Frontal cortex (tissue), 4 donors: Measurements from ENCODE around the gene CCNL2. TPM values are rescaled to one million over a fixed set of nuclear protein-coding genes. Genes with fewer than 3 reads are reported as not detected.
"Not testable (repeated sequence)": the region's sequence is repeated elsewhere in the genome, so short reads cannot be mapped to it uniquely, and the experiment has no call there.

Source experiments
- DNase-seq, 2 donors: peaks; one replicate each; pipeline ENCODE4 v3.0.0; 2012; ENCODE audit warnings: low spot score in 2 of 2
- FAIRE-seq: peaks from 2 replicates; lab custom pipeline; 2012; peaks lifted over from hg19 to GRCh38; lab: Jason Lieb, UNC
- total RNA-seq: library from RNA; depleted of rRNA; stranded (reverse); fragments of >200 nt; gene quantifications from one replicate; pipeline ENCODE4 v1.2.3, GENCODE V29; 2014
- donor health status: control.
- donor health status: control.
- donor health status: control.

The CCNL2 gene
- total RNA-seq, 1 donor from 2014 or later, result 84.0 TPM

GRCh38 chr1:1377540-1378205 is 21.5 kb downstream of the CCNL2 start:
- no peak for DNase-seq
- no peak for FAIRE-seq

DNA sequence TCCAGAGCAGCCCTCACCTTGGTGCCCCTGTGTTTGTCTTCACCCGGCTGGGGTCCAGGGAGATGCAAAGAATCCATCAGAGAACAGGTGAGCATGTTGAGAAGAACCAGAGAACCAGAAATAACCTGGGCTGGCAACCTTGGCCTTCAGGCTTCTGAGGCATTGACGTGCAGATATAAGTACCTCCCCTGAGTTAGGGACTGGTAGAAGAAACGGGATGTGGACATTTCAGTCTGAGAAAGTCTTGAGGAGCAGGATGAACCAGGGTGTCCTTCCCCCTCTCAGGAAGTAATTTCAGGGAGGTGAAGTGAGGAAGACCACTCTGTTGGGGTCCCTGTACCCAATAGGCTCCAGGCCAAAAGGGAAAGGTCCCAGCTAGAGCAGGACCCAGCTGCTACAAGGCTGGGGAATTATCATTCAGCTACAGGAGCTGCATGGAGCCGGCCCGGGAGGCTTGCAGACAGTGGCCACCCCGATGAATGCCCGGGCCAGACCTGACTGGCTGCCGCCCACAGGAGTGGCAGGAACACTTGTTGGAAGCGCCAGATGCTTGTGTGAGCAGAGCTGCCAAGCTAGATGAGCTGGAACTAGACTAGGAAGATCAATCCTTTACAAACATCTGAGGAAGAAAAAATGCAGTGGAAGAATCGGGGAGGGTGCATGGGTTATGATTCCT is 22.4 kb downstream of the CCNL2 start:
- no peak for DNase-seq
- no peak for FAIRE-seq

GRCh38 chr1:1374929-1375662 is 24.0 kb downstream of the CCNL2 start, which contains the start of gene AURKAIP1:
AURKAIP1 (minus strand) TSS chr1:1375207; CDS start chr1:1374756, 451 bp downstream.
- DNase-seq (peak; percentile 99 to 100), FAIRE-seq (peak; percentile 97)

DNA sequence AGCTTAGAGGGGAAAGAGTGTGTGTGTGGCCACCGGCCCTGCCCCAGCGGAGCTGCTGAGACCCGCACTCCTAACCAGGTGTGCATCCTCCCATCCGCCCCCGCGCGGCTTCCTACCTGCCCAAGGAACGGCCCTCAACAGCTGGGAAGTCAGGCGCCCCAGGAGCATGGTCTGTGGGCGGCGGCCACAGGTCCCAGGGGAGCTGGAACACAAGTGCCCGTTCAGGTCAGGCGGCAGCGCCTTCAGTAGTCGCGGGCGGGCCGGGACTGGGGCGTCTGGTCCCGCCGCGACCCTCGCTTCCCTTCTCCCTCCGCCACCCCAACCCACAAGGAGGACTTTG is 24.6 kb downstream of the CCNL2 start:
- DNase-seq (no peak), FAIRE-seq (no peak)

DNA sequence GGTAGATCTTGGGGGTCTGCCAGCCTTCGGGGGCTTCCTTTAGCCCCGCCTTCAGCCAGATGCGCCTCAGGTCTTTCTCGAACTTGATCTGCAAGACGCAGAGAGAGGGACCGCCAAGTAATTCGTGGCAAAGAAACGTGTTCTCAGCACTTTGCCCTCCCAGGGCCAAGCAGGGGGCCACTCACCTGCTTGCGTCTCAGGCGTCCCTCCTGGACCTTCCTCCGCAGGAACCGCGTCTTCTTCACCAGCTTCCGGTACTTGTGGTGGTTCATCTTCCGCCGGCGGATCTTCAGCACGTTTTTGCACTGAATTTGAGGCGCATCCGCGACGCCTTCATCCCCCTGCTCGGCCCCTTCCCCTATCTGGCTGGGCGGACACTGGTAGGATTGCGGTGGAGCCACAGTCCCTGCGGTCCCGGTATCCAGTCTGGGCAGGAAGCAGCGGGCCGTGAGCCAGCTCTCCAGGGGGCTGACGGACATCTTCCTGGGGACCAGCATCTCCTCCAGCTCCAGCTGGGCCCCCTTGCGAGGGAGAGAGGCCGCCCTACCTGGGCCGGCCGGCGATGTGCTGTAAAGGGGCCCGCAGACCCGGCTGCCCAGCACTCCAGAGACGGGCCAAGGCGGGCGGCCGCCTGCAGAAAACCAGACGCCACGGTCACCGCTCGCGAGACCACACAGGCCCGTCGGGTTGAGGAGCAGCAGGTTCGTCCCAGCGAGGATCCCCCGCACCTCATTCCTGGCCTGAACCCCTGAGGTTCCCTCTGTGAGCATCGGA is 25.1 kb downstream of the CCNL2 start:
- FAIRE-seq, result no peak

GRCh38 chr1:1373051-1373814 is 25.9 kb downstream of the CCNL2 start:
- DNase-seq (no peak), FAIRE-seq (no peak)

More for the DNA sequence above, 25.1 kb downstream of the CCNL2 start:
- no peak for DNase-seq

DNA sequence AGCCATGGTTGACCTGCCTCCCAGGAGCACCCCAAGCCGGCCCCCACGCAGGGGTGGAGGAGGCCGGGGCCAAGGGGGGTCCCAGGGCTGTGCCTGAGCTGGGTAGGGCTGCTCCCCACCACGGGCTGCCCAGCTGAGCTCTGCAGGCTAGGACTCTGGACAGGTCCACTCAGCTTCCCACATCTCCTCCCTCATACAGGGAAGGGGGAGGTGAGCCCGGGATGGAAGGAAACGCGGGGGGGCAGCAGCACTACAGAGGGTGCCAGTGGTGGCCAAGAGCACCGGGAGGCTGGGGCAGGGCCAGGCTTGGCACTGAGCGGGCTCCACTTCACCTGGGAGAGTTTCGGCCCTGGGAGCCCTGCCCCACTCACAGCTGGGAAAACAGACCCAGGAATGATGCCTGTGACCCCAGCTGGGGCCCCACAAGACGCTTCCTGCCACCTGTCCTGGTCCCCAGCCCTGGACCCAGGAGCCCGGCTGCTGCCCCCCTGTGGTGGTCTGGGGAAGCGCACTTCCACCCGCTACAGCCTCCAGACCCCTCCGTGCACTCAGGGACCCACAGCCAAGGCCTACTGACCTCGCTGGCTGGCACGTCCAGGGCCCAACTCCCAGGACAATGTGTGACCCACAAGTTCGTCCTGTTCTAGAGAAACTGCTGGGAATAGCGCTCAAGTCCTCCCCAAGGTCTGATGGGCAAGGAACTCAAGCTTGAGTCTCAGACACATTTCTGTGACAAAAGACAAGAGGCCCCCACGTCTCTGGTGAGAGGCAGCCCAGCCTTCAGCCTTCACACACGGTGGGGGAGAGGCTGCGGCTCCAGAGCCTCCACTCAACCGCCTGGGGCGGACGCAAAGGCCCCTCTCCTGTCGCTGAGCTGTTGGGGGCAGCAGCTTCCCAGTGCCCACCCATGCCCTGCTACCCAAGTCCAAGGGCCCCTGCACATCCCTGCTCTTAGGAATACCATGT is 27.1 kb downstream of the CCNL2 start:
- DNase-seq, result peak; percentile 74 to 83
- FAIRE-seq, result no peak

DNA sequence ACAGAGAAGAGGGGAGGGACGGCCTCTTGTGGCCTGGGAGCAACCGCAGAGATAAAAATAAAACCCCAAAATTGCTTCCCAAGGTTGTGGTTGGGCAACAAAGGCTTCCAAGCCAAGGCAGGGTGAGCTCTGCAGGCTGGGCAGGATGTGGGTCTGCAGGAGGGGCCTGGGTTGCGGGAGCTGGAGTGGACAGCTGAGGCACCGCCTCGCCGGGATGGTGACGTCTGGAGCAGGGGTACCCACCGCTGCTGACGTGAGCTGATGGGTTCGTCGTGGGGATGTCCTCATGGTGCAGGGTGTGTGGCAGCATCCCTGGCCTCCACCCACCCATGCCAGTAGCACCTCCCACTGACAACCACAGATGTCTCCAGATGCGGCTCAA is 27.8 kb downstream of the CCNL2 start:
- no peak for FAIRE-seq
- DNase-seq, result no peak

DNA sequence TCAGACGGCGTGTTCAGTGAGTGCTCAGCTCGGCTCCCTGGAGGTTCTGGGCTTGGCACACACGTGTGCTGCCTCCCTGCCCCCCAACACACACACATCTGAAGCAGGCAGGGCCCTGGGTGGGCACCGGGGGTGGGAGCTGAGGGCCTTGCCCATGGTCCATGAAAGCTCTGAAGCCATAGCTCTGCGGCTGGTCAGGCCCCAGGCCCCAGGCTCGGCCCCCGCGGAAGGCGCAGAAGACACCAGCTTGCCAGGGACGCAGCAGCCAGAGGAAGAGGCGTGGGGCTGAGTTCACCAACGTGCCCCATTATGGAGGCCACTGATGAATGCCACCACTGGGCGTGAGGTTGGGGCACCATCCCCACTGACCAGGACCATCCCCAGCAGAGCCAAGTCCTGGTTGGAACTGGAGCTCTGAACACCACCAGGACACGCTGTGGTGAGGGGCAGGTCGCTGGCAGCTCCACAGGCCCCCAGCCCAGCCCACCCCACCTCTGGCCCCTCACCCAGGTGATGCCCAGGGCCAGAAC is 28.3 kb downstream of the CCNL2 start:
- DNase-seq (no peak), FAIRE-seq (no peak)

DNA sequence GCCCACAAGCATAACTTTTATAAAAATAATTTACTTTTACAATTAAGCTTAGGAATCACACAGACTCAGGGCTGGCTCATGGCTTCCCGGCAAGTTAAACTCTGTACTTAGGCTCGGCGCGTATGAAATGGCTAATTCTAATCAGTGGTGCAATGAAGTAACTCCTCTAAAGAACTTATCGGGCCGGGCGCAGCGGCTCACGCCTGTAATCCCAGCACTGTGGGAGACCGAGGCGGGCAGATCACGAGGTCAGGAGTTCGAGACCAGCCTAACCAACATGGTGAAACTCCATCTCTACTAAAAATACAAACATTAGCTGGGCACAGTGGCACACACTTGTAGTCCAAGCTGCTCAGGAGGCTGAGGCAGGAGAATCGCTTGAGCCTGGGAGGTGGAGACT is 29.0 kb downstream of the CCNL2 start:
- not testable (repeated sequence) for FAIRE-seq, DNase-seq

DNA sequence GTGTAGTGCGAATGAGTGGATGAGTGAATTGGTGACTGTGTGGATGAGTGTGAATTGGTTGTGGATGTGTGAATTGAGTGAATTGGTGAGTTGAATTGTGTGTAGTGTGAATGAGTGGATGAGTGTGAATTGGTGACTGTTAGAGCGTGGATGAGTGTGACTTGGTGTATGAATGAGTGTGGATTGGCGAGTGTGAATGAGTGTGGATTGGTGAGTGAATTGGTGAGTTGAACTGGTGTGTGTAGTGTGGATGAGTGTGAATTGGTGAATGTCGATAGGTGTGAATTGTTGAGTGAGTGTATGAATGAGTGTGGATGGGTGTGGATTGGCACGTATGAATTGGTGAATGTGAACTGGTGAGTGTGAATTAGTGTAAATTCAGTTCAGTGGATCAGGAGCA is 31.8 kb downstream of the CCNL2 start:
- no peak for FAIRE-seq
- no peak for DNase-seq

DNA sequence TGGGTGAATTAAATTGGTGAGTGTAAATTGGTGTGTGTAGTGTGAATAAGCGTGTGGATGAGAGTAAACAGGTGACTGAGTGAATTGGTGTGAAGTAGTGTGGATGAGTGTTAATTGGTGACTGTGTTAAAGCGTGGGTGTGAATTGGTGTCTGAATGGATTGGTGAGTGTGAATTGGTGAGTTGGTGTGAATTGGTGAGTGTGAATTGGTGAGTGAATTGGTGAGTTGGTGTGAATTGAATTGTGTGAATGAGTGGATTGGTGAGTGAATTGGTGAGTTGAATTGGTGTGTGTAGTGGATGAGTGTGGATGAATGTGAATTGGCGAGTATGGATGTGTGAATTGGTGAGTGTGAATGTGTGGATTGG is 32.5 kb downstream of the CCNL2 start:
- DNase-seq (no peak), FAIRE-seq (no peak)

DNA sequence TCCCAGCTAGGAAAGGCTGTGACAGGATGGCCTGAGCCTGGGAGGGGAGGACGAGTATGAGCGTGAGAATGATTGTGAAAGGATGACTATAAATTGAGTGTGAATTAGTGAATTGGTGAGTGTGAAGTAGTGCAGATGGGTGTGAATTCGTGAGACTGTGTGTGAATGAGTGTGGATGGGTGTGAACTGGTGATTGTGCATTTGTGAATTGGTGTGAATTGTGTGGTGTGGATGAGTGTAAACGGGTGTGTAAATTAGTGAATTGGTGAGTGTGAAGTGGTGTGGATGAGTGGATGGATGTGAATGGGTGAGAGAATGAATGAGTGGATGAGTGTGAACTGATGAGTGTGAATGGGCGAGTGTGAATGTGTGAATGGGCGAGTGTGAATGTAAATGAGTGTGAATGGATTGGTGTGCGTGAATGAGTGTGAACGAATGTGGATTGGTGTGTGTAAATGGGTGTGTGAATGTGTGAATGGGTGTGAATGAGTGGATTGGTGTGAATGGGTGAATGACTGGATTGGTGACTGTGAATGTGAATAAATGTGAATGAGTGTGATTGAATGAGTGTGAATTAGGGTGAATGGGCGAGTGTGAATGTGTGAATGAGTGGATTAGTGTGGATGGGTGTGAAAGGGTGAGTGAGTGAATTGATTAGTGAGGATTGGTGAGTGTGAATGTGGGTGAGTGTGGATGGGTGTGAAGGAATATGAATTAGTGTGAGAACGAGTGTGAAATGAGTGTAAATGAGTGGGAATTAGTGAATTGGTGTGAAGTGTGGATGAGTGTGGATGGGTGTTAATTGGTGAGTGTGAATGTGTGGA is 33.0 kb downstream of the CCNL2 start:
- FAIRE-seq, result no peak

DNA sequence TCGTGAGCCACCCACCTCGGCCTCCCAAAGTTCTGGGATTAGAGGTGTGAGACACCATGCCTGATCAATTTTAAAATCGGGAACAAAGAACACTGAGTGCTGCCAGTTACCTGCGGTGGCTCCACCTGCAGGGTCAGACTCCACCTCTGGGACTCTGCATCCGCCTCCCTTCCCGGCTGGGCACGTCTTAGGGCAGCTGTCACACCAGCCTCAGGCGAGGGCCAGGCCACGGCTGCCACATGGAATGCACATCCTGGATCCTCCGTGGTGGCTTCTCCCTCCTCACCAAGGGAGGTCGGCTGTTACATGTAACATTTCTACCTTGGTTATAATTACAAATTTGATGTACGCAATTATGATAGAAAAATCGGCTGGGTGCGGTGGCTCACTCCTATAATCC is 34.9 kb downstream of the CCNL2 start:
- no peak for DNase-seq
- no peak for FAIRE-seq

More for the DNA sequence above, 33.0 kb downstream of the CCNL2 start:
- no peak for DNase-seq

- FAIRE-seq, result no peak
These were observed 37.1 kb downstream of the CCNL2 start for GRCh38 chr1:1361982-1362423.

GRCh38 chr1:1361233-1361981 is 37.7 kb downstream of the CCNL2 start:
- no peak for FAIRE-seq

More at GRCh38 chr1:1361982-1362423, 37.1 kb downstream of the CCNL2 start:
- DNase-seq, result no peak

More at GRCh38 chr1:1361233-1361981, 37.7 kb downstream of the CCNL2 start:
- DNase-seq, result no peak
